HG03139 (cell line): ENCODE data around the gene ID3.

Experiments
- ATAC-seq: cut with Tn5 transposase; IDR thresholded peaks from one replicate; pipeline ENCODE4 v1.9.1; 2021; ENCODE audit not compliant: unreplicated experiment

ID3 gene

DNA sequence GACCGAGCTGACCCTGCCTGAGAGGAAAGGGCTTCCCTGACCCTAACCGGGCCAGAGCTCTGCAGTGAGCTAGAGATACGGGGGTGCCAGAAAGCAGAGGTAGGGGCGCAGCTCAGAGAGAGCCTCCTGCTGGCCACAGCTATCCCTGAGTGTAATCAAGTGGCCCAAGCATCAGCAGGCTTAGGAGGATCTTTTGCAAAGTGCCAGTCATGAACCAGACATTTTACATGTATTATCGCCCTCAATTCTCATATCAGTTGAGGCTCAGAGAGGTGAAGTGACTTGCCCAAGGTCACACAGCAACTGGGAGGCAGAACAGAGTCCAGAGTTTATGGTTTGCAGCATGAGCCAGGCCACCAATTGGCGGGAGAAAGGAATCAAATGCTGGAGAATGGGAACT is 7.0 kb upstream of the ID3 start:
- ATAC-seq, result no peak

DNA sequence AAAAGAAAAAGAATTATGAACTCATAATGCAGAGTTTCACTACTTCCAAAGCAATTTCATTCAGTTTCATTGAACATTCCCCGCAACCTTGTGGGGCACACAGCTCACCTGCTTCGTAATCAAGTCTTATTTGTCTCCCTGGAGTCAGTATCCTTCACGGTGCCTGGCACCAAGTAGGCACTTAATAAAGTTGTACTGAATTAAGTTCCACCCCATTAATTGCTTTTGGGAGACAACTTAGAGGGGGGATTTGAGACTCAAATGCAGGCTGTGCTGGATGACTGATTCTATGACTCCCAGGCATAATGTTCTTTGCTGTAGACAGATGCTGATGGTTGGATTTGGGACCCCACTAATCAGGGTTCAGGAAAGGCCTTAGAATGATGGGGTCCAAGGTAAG is 6.5 kb upstream of the ID3 start:
- ATAC-seq, result no peak

DNA sequence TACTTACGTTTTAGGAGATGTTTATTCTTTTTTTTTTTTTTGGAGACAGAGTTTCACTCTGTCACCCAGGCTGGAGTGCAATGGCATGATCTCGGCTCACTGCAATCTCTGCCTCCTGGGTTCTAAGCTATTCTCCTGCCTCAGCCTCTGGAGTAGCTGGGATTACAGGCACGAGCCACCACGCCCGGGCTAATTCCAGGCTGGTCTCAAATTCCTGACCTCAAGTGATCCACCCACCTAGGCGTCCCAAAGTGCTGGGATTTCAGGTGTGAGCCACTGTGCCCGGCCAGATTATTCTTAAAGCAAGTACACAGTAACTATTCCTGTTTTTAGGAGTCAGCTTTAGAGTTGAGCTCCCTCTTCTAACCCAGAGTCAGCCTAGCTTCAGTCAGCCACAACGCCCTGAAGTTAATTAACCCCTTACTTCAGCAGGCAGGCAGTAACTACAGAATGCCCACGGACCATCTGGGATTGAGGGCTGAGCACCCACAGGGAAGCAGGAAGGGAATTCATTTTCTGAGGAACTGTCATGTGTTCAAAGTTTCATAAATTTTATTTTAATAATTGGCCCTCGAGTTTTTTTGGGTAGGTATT is 5.3 kb upstream of the ID3 start:
- ATAC-seq, result no peak

- no peak for ATAC-seq
These were observed 4.6 kb upstream of the ID3 start for GRCh38 chr1:23563755-23564374.

GRCh38 chr1:23563003-23563402 is 3.7 kb upstream of the ID3 start:
- ATAC-seq, result no peak

DNA sequence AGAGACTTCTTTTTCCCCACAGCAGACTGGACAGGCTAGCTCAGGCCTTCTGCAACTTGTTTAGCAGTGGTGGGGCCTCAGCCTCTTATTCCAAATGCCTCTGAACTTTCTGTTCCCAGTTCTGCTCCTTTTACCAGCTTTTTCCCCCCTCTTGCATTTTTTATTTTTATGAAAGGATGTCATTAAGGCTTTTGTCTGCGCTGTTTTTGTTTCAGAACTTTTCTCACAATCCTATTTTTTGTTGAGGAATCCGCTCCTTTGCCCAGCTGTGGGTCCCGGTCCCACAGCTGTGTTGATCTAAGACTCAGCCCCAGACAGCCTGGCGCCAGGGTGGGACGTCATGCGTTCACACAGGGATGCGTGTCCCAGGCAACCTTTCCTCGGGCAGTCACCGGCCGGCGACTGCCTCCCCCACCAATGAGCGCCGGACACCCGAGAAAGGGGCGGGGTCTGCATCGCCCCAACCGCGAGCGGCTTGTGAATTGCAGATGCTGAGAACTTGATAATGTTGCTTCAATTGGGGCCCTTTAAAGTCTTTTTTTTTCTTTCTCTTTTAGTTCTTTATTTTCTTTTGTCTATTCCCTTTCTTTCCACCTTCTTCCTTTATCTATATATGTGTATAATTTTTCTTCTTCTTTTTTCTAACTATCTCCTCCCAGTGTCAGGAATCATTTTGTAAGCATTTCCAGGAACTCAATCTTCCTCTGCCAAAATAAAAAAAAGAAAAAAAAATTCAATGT is 3.0 kb upstream of the ID3 start:
- ATAC-seq, result no peak

GRCh38 chr1:23561813-23562100 is 2.5 kb upstream of the ID3 start:
- ATAC-seq, result no peak

- ATAC-seq, result no peak
These were observed 1.9 kb upstream of the ID3 start for GRCh38 chr1:23561076-23561812.

GRCh38 chr1:23559985-23560741 is 862 bp upstream of the ID3 start:
- no peak for ATAC-seq

DNA sequence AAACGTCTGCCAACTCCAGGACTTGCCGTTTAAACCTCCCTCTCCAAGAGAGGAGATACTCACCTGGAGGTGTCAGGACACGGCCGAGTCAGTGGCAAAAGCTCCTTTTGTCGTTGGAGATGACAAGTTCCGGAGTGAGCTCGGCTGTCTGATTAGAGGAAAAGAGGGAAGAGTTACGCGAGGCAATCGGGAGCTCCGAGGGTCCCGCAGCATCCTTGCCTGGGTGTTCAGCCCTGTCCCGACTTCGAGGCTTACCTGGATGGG is 497 bp downstream of the ID3 start:
- no peak for ATAC-seq

- ATAC-seq, result no peak
These were observed 995 bp downstream of the ID3 start for GRCh38 chr1:23558140-23558871.

- no peak for ATAC-seq
These were observed 1.7 kb downstream of the ID3 start for GRCh38 chr1:23557471-23558124.

DNA sequence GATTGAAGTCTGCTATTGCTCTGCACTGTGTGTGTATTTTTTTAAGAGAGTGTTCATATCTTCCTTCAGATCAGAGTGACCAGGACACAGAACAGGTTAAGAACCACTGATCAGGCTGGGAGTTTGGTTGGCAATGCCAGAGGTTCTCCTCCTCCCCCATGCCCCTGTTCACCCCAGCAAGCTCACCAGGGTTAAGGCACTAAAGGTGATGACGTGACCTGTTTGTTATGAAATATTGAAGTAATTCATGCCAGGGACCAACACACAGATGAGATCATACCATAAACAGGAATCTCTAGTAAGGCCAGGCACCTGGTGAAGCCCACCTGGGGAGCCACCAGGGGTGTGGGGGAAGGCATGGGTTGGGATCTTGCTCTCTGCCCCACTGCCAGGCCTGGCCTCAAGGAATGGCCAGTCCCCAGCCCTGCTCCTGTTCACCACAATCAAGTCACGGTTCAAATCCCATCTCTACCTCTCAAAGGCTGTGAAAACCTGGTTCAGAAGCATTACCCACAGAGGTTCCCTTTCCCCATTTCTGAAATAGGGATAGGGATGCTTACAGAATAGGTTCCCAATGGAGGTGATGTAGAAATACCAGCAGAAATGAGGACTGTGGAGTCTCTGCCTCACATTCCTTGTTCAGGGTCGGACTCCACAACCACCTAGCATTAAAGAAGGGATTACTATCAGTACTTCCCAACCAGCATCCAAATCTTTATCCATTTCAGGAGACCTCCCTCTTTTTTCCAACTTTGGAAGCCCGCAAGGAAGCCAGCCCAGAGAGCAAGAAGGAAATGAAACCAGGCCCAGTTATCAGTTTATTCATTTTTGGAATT is 2.4 kb downstream of the ID3 start:
- no peak for ATAC-seq

GRCh38 chr1:23555986-23556634 is 3.2 kb downstream of the ID3 start:
- no peak for ATAC-seq

DNA sequence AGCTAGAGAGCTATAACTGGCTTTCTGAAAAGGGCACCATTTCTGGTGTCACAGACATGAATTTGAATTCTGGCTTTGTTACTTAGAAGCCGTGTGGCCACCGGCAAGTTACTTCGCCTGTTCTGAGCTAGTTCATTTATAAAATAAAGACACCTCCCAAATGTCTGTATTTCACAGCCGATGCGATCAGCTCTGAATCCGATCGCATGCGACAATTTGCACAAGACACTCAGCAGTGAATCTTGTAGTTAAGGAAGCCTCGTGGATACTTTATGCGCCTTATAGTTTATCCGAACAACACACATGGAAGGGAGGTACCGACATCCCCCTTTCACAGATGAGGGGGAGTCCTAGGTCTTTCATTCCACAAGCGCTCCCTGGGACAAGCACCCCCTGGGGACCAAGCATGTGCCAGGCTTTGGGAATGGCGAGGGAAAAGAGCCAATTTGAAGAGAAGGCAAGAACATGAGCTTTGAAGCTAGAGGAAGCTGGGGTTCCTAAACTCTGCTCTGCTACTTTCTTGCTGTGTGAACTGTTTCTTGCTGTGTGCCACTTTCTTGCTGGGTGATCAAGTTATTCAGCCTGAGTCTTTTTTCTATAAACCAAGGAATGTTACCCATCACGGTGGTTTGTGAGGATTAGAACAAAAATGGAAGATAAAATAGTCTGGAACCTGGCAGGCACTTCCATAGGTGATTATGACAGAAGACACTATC is 3.9 kb downstream of the ID3 start:
- ATAC-seq, result no peak

DNA sequence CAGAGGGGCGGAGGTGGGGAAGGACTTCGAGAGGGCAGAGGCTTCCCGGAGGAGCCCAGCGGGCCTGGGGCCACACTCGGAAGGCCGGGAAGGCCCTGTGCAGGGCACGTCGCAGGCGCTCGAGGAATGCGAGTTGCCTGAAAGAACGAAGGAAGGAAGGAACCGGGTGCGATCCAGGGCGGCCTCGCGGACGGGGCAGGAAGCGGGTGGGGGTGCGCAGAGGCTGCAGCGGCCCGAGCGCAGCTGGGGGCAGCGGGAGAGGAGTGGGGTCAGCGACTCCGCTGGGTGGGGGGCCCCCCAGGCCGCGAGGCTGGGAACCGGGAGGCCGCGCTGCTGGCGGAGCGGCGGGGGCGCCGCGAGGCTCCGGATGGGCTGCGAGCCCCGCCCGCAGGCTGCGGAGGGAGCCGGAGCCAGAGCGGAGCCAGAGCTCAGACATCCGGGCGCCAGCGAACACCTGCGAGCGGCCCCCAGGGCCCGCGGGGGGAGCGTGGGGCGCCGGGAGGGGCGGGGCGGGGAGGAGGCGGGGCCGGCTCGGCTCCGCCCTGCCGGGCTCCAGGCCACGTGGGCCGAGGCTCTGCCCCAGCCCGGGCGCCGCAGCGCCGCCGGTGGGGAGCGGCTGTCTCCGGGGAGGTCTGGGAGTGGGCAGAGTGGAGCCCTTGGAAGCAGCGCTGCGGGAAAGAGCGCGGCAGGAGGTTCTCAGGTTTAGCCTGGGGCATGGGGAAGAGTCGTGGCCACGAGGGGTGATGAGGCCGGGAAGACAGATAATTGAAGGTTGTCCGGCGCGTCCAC is 4.6 kb downstream of the ID3 start:
- peak; percentile 44 for ATAC-seq

DNA sequence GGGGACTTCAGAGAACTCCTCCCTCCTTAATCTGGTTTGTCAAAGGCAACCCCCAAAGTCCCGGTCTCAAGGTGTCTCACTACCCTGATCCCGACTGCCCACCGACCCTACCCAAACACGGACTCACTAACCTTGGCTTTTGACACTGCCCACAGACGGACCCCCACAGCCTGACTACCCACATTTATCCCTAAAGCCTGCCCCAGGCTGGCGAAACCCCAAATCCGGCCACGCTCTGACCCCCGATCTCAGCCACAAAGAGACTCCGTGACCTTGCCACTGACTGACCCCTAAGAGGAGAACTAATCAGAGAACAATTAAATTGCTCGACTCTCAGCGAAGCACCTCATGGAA is 5.2 kb downstream of the ID3 start:
- ATAC-seq, result no peak
